GM12874 (cell line): ENCODE data around the gene OCA2.

Experiments used
- CTCF ChIP-seq: IDR thresholded peaks from 2 replicates; pipeline ENCODE4 v1.5.1; 2011; ENCODE audit warnings: low read depth, mild to moderate bottlenecking, control low read depth, low read length, moderate library complexity; ENCODE audit not compliant: insufficient read depth

OCA2 gene

GRCh38 chr15:28122038-28122949, 23.2 kb upstream of the OCA2 start:
- TF ChIP-seq CTCF = no peak

GRCh38 chr15:28120359-28120640, 21.2 kb upstream of the OCA2 start:
- TF ChIP-seq CTCF = no peak

- TF ChIP-seq CTCF = no peak
Observed at GRCh38 chr15:28118531-28118930, 19.4 kb upstream of the OCA2 start.

- TF ChIP-seq CTCF = no peak
Observed at GRCh38 chr15:28118083-28118482, 19.0 kb upstream of the OCA2 start.

- no peak for TF ChIP-seq CTCF
Observed at GRCh38 chr15:28117432-28117990, 18.4 kb upstream of the OCA2 start.

GRCh38 chr15:28116521-28117431, 17.7 kb upstream of the OCA2 start:
- TF ChIP-seq CTCF = no peak

GRCh38 chr15:28115871-28116270, 16.8 kb upstream of the OCA2 start:
- no peak for TF ChIP-seq CTCF
